ENCODE results near the gene PPP6R2.

The PPP6R2 gene

GRCh38 chr22:50323900-50324299, 19.2 kb upstream of the PPP6R2 start:
- DNase-seq (ENCODE audit: low spot score) (no peak), ATAC-seq (ENCODE audit: low read depth) (no peak)
- TF ChIP-seq CTCF (IDR thresholded peaks at IDR 0.05; ENCODE audit: poor library complexity, severe bottlenecking), result no peak
- H3K4me3 ChIP-seq (ENCODE audit: severe bottlenecking), result no peak overlapping the region
- no peaks in the 10 kb centered on the region for H3K27me3 ChIP-seq (ENCODE audit: insufficient read depth, poor library complexity, severe bottlenecking)
- peaks cover 10% of the 10 kb centered on the region for H3K4me1 ChIP-seq (ENCODE audit: insufficient read depth, poor library complexity, severe bottlenecking)
- H3K9me3 ChIP-seq (ENCODE audit: severe bottlenecking), result no peaks in the 10 kb centered on the region
- no peaks in the 10 kb centered on the region for H3K36me3 ChIP-seq (ENCODE audit: low read depth)
- H3K27ac ChIP-seq (ENCODE audit: poor library complexity, severe bottlenecking), result no peak overlapping the region

GRCh38 chr22:50325444-50326224, 17.5 kb upstream of the PPP6R2 start:
- TF ChIP-seq CTCF (IDR thresholded peaks at IDR 0.05; ENCODE audit: poor library complexity, severe bottlenecking), result no peak
- H3K36me3 ChIP-seq (ENCODE audit: low read depth), result no peaks in the 10 kb centered on the region
- DNase-seq (ENCODE audit: low spot score), result no peak
- H3K9me3 ChIP-seq (ENCODE audit: severe bottlenecking), result no peaks in the 10 kb centered on the region
- H3K4me3 ChIP-seq (ENCODE audit: severe bottlenecking), result peak overlapping the region; percentile 98
- H3K4me1 ChIP-seq (ENCODE audit: insufficient read depth, poor library complexity, severe bottlenecking), result peaks cover 10% of the 10 kb centered on the region
- ATAC-seq (ENCODE audit: low read depth), result no peak
- H3K27me3 ChIP-seq (ENCODE audit: insufficient read depth, poor library complexity, severe bottlenecking), result no peaks in the 10 kb centered on the region
- no peak overlapping the region for H3K27ac ChIP-seq (ENCODE audit: poor library complexity, severe bottlenecking)

GRCh38 chr22:50326225-50326955, 16.7 kb upstream of the PPP6R2 start:
- peak overlapping the region; percentile 61 for H3K27ac ChIP-seq (ENCODE audit: poor library complexity, severe bottlenecking)
- H3K4me1 ChIP-seq (ENCODE audit: insufficient read depth, poor library complexity, severe bottlenecking), result peaks cover 17% of the 10 kb centered on the region
- peak overlapping the region; percentile 98 for H3K4me3 ChIP-seq (ENCODE audit: severe bottlenecking)
- ATAC-seq (ENCODE audit: low read depth) (peak; percentile 17), DNase-seq (ENCODE audit: low spot score) (no peak)
- H3K9me3 ChIP-seq (ENCODE audit: severe bottlenecking), result no peaks in the 10 kb centered on the region
- H3K36me3 ChIP-seq (ENCODE audit: low read depth), result no peaks in the 10 kb centered on the region
- no peak for TF ChIP-seq CTCF (IDR thresholded peaks at IDR 0.05; ENCODE audit: poor library complexity, severe bottlenecking)
- H3K27me3 ChIP-seq (ENCODE audit: insufficient read depth, poor library complexity, severe bottlenecking), result no peaks in the 10 kb centered on the region

GRCh38 chr22:50326956-50327710, 16.0 kb upstream of the PPP6R2 start, which contains the start of gene DENND6B:
DENND6B (minus strand) TSS chr22:50327012; CDS start chr22:50326988, 24 bp downstream.
- ATAC-seq (ENCODE audit: low read depth), result peak; percentile 84
- peak; percentile 60 for DNase-seq (ENCODE audit: low spot score)
- Histone ChIP-seq H3K27ac (ENCODE audit: poor library complexity, severe bottlenecking) (peak within 1 kb of the TSS; percentile 61), H3K27me3 (ENCODE audit: insufficient read depth, poor library complexity, severe bottlenecking) (no peaks in the 10 kb centered on the region), H3K4me3 (ENCODE audit: severe bottlenecking) (peak within 1 kb of the TSS; percentile 98), H3K36me3 (ENCODE audit: low read depth) (no peaks in the 10 kb centered on the region), H3K9me3 (ENCODE audit: severe bottlenecking) (no peaks in the 10 kb centered on the region), H3K4me1 (ENCODE audit: insufficient read depth, poor library complexity, severe bottlenecking) (peaks cover 17% of the 10 kb centered on the region)
- TF ChIP-seq CTCF (IDR thresholded peaks at IDR 0.05; ENCODE audit: poor library complexity, severe bottlenecking), result peak; percentile 96

Measured in RWPE2 (cell line).